ENCODE measurements around the gene PAN3.

Gene PAN3

GRCh38 chr13:28257305-28257704 is 119.0 kb downstream of the PAN3 start:
- H3K27ac ChIP-seq (ENCODE audit: low read depth, low read length): no peak overlapping the region
- H3K9ac ChIP-seq (ENCODE audit: low read depth, low read length): no peak overlapping the region
- no peak overlapping the region for H3K4me3 ChIP-seq (ENCODE audit: low read depth, low read length)
- H3K4me1 ChIP-seq (ENCODE audit: control insufficient read depth, insufficient read depth, low read length): peaks cover 8% of the 10 kb centered on the region; the same call in 1 of the 2 replicates
- no peaks in the 10 kb centered on the region for H3K27me3 ChIP-seq (ENCODE audit: control insufficient read depth, insufficient read depth, low read length)
- no peaks in the 10 kb centered on the region for H3K9me3 ChIP-seq (ENCODE audit: control insufficient read depth, insufficient read depth, low read length)
- peaks cover 53% of the 10 kb centered on the region for H3K36me3 ChIP-seq (ENCODE audit: control insufficient read depth, insufficient read depth, low read length)

GRCh38 chr13:28258417-28258816 is 120.1 kb downstream of the PAN3 start:
- Histone ChIP-seq H3K27ac (ENCODE audit: low read depth, low read length) (no peak overlapping the region), H3K4me1 (ENCODE audit: control insufficient read depth, insufficient read depth, low read length) (peaks cover 8% of the 10 kb centered on the region; the same call in 1 of the 2 replicates), H3K9me3 (ENCODE audit: control insufficient read depth, insufficient read depth, low read length) (no peaks in the 10 kb centered on the region), H3K9ac (ENCODE audit: low read depth, low read length) (no peak overlapping the region), H3K27me3 (ENCODE audit: control insufficient read depth, insufficient read depth, low read length) (no peaks in the 10 kb centered on the region), H3K4me3 (ENCODE audit: low read depth, low read length) (no peak overlapping the region), H3K36me3 (ENCODE audit: control insufficient read depth, insufficient read depth, low read length) (peaks cover 65% of the 10 kb centered on the region)

GRCh38 chr13:28267497-28267896 is 129.2 kb downstream of the PAN3 start:
- no peaks in the 10 kb centered on the region for H3K9me3 ChIP-seq (ENCODE audit: control insufficient read depth, insufficient read depth, low read length)
- peaks cover 82% of the 10 kb centered on the region for H3K36me3 ChIP-seq (ENCODE audit: control insufficient read depth, insufficient read depth, low read length)
- no peaks in the 10 kb centered on the region for H3K4me1 ChIP-seq (ENCODE audit: control insufficient read depth, insufficient read depth, low read length)
- no peaks in the 10 kb centered on the region for H3K27me3 ChIP-seq (ENCODE audit: control insufficient read depth, insufficient read depth, low read length)
- no peak overlapping the region for H3K9ac ChIP-seq (ENCODE audit: low read depth, low read length)
- no peak overlapping the region for H3K27ac ChIP-seq (ENCODE audit: low read depth, low read length)
- no peak overlapping the region for H3K4me3 ChIP-seq (ENCODE audit: low read depth, low read length)

- no peaks in the 10 kb centered on the region for H3K9me3 ChIP-seq (ENCODE audit: control insufficient read depth, insufficient read depth, low read length)
- H3K4me3 ChIP-seq (ENCODE audit: low read depth, low read length): no peak overlapping the region
- H3K9ac ChIP-seq (ENCODE audit: low read depth, low read length): no peak overlapping the region
- H3K4me1 ChIP-seq (ENCODE audit: control insufficient read depth, insufficient read depth, low read length): no peaks in the 10 kb centered on the region
- peaks cover 77% of the 10 kb centered on the region for H3K36me3 ChIP-seq (ENCODE audit: control insufficient read depth, insufficient read depth, low read length)
- no peak overlapping the region for H3K27ac ChIP-seq (ENCODE audit: low read depth, low read length)
- H3K27me3 ChIP-seq (ENCODE audit: control insufficient read depth, insufficient read depth, low read length): no peaks in the 10 kb centered on the region
These were observed 130.5 kb downstream of the PAN3 start for GRCh38 chr13:28268800-28269223.

GRCh38 chr13:28271056-28271840 is 132.9 kb downstream of the PAN3 start:
- no peaks in the 10 kb centered on the region for H3K4me1 ChIP-seq (ENCODE audit: control insufficient read depth, insufficient read depth, low read length)
- no peak overlapping the region for H3K4me3 ChIP-seq (ENCODE audit: low read depth, low read length)
- H3K9me3 ChIP-seq (ENCODE audit: control insufficient read depth, insufficient read depth, low read length): no peaks in the 10 kb centered on the region
- H3K27me3 ChIP-seq (ENCODE audit: control insufficient read depth, insufficient read depth, low read length): no peaks in the 10 kb centered on the region
- no peak overlapping the region for H3K9ac ChIP-seq (ENCODE audit: low read depth, low read length)
- H3K27ac ChIP-seq (ENCODE audit: low read depth, low read length): no peak overlapping the region
- peaks cover 83% of the 10 kb centered on the region for H3K36me3 ChIP-seq (ENCODE audit: control insufficient read depth, insufficient read depth, low read length)

- no peak overlapping the region for H3K27ac ChIP-seq (ENCODE audit: low read depth, low read length)
- H3K9ac ChIP-seq (ENCODE audit: low read depth, low read length): no peak overlapping the region
- no peaks in the 10 kb centered on the region for H3K9me3 ChIP-seq (ENCODE audit: control insufficient read depth, insufficient read depth, low read length)
- H3K4me1 ChIP-seq (ENCODE audit: control insufficient read depth, insufficient read depth, low read length): no peaks in the 10 kb centered on the region
- no peak overlapping the region for H3K4me3 ChIP-seq (ENCODE audit: low read depth, low read length)
- H3K36me3 ChIP-seq (ENCODE audit: control insufficient read depth, insufficient read depth, low read length): peaks cover 79% of the 10 kb centered on the region
- no peaks in the 10 kb centered on the region for H3K27me3 ChIP-seq (ENCODE audit: control insufficient read depth, insufficient read depth, low read length)
These were observed 135.6 kb downstream of the PAN3 start for GRCh38 chr13:28273919-28274318.

GRCh38 chr13:28282451-28282850 is 144.1 kb downstream of the PAN3 start:
- Histone ChIP-seq H3K4me3 (ENCODE audit: low read depth, low read length) (no peak overlapping the region), H3K36me3 (ENCODE audit: control insufficient read depth, insufficient read depth, low read length) (peaks cover 83% of the 10 kb centered on the region), H3K4me1 (ENCODE audit: control insufficient read depth, insufficient read depth, low read length) (no peaks in the 10 kb centered on the region), H3K27me3 (ENCODE audit: control insufficient read depth, insufficient read depth, low read length) (no peaks in the 10 kb centered on the region), H3K9me3 (ENCODE audit: control insufficient read depth, insufficient read depth, low read length) (no peaks in the 10 kb centered on the region), H3K27ac (ENCODE audit: low read depth, low read length) (no peak overlapping the region), H3K9ac (ENCODE audit: low read depth, low read length) (no peak overlapping the region)

GRCh38 chr13:28283600-28283999 is 145.3 kb downstream of the PAN3 start:
- no peak overlapping the region for H3K4me3 ChIP-seq (ENCODE audit: low read depth, low read length)
- no peaks in the 10 kb centered on the region for H3K9me3 ChIP-seq (ENCODE audit: control insufficient read depth, insufficient read depth, low read length)
- no peaks in the 10 kb centered on the region for H3K4me1 ChIP-seq (ENCODE audit: control insufficient read depth, insufficient read depth, low read length)
- no peak overlapping the region for H3K27ac ChIP-seq (ENCODE audit: low read depth, low read length)
- no peak overlapping the region for H3K9ac ChIP-seq (ENCODE audit: low read depth, low read length)
- H3K27me3 ChIP-seq (ENCODE audit: control insufficient read depth, insufficient read depth, low read length): no peaks in the 10 kb centered on the region
- peaks cover 83% of the 10 kb centered on the region for H3K36me3 ChIP-seq (ENCODE audit: control insufficient read depth, insufficient read depth, low read length)

- H3K27ac ChIP-seq (ENCODE audit: low read depth, low read length): no peak overlapping the region
- H3K36me3 ChIP-seq (ENCODE audit: control insufficient read depth, insufficient read depth, low read length): peaks cover 78% of the 10 kb centered on the region
- no peak overlapping the region for H3K9ac ChIP-seq (ENCODE audit: low read depth, low read length)
- H3K4me3 ChIP-seq (ENCODE audit: low read depth, low read length): no peak overlapping the region
- H3K27me3 ChIP-seq (ENCODE audit: control insufficient read depth, insufficient read depth, low read length): no peaks in the 10 kb centered on the region
- H3K4me1 ChIP-seq (ENCODE audit: control insufficient read depth, insufficient read depth, low read length): no peaks in the 10 kb centered on the region
- H3K9me3 ChIP-seq (ENCODE audit: control insufficient read depth, insufficient read depth, low read length): no peaks in the 10 kb centered on the region
These were observed 147.9 kb downstream of the PAN3 start for GRCh38 chr13:28286263-28286662.

- peaks cover 8% of the 10 kb centered on the region for H3K36me3 ChIP-seq (ENCODE audit: control insufficient read depth, insufficient read depth, low read length)
- H3K4me3 ChIP-seq (ENCODE audit: low read depth, low read length): no peak overlapping the region
- peak overlapping the region; percentile 16 for H3K27ac ChIP-seq (ENCODE audit: low read depth, low read length)
- H3K4me1 ChIP-seq (ENCODE audit: control insufficient read depth, insufficient read depth, low read length): peaks cover 62% of the 10 kb centered on the region
- no peaks in the 10 kb centered on the region for H3K27me3 ChIP-seq (ENCODE audit: control insufficient read depth, insufficient read depth, low read length)
- H3K9me3 ChIP-seq (ENCODE audit: control insufficient read depth, insufficient read depth, low read length): no peaks in the 10 kb centered on the region
- no peak overlapping the region for H3K9ac ChIP-seq (ENCODE audit: low read depth, low read length)
These were observed 159.0 kb downstream of the PAN3 start for GRCh38 chr13:28297341-28297740.

GRCh38 chr13:28299916-28300315 is 161.6 kb downstream of the PAN3 start:
- no peaks in the 10 kb centered on the region for H3K9me3 ChIP-seq (ENCODE audit: control insufficient read depth, insufficient read depth, low read length)
- H3K9ac ChIP-seq (ENCODE audit: low read depth, low read length): no peak overlapping the region
- no peaks in the 10 kb centered on the region for H3K36me3 ChIP-seq (ENCODE audit: control insufficient read depth, insufficient read depth, low read length)
- H3K4me3 ChIP-seq (ENCODE audit: low read depth, low read length): no peak overlapping the region
- no peaks in the 10 kb centered on the region for H3K27me3 ChIP-seq (ENCODE audit: control insufficient read depth, insufficient read depth, low read length)
- H3K4me1 ChIP-seq (ENCODE audit: control insufficient read depth, insufficient read depth, low read length): peaks cover 45% of the 10 kb centered on the region
- no peak overlapping the region for H3K27ac ChIP-seq (ENCODE audit: low read depth, low read length)
